ENCODE data around the gene RABGGTA. TPM values are rescaled to one million over a fixed set of nuclear protein-coding genes. Genes with fewer than 3 reads are reported as not detected.

RABGGTA gene
- total and polyA plus RNA-seq, 9 of the 15 experiments (the other 6 are each of a cell fraction or from before 2014, with no cell fraction given): 4.5 to 24.2 (median 15.5) TPM

DNA sequence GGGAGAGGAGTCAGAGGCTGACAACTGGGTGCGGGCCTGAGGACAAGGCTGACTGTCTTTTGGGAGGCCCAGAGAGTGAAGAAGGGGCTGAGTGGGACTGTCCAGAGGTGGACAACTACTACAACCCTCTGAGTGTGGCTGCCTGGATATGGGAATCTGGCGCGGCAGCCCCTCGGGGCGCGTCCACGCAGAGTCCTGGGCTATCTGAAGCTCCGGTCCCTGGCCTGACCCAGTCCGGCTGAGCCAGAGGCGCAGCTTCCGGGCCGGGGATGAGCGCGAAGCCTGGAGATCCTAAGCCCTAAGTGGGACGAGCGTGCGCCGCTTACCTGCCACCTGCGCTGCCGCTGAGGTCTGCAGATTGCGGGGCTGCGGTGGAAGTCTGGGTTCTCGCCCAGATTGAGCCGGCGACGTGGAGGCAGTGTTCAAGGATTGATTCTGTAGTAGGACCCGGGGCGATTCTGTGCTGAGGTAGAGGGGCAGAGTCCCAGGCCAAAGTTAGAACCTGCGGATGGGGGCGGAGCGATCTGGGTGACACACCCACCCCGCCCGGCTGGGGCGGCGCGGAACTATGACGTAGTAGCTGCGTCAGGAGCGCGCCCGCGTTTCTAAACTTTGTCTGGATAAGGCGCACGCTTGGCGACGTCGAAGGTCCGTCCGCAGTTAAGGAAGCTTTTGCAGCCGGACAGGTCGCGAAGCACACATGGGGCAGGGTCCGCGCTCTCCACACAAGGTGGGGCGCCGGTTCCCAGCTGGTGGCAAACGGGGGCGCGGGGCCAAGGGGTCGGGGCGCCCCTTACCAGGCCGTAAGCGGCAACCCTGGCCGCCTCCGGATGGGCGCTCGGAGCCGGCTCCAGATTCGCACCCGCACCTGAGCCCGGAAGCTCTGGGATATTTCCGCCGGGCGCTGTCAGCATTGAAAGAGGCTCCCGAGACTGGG lies 28.1 kb upstream of the RABGGTA start, which contains the start of the genes DHRS1 and NOP9 (continued):
- TF ChIP-seq, protein P1, sequence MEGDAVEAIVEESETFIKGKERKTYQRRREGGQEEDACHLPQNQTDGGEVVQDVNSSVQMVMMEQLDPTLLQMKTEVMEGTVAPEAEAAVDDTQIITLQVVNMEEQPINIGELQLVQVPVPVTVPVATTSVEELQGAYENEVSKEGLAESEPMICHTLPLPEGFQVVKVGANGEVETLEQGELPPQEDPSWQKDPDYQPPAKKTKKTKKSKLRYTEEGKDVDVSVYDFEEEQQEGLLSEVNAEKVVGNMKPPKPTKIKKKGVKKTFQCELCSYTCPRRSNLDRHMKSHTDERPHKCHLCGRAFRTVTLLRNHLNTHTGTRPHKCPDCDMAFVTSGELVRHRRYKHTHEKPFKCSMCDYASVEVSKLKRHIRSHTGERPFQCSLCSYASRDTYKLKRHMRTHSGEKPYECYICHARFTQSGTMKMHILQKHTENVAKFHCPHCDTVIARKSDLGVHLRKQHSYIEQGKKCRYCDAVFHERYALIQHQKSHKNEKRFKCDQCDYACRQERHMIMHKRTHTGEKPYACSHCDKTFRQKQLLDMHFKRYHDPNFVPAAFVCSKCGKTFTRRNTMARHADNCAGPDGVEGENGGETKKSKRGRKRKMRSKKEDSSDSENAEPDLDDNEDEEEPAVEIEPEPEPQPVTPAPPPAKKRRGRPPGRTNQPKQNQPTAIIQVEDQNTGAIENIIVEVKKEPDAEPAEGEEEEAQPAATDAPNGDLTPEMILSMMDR (IDR thresholded peaks at IDR 0.05 in 2 of 3, conservative IDR thresholded peaks at IDR 0.05 in 1 of 3; ENCODE audit: insufficient read depth in 2 of 3, low read depth in 1 of 3, low read length in 3 of 3): no peak
- TF ChIP-seq ZNF77 (CRISPR knock-in tag; IDR thresholded peaks at IDR 0.05) (no peak), ZFP36 (IDR thresholded peaks at IDR 0.05; ENCODE audit: low read depth, low read length, partially characterized antibody) (no peak), HDAC8 (tag; IDR thresholded peaks at IDR 0.05) (no peak), NFIC (IDR thresholded peaks at IDR 0.05) (no peak), BRD9 (IDR thresholded peaks at IDR 0.05; ENCODE audit: low read depth, partially characterized antibody) (no peak), ZNF316 (IDR thresholded peaks at IDR 0.05) (no peak), TOE1 (IDR thresholded peaks at IDR 0.05; ENCODE audit: borderline replicate concordance) (no peak), TOE1 (CRISPR knock-in tag; IDR thresholded peaks at IDR 0.05; ENCODE audit: borderline replicate concordance, low read depth) (no peak), DDX20 (tag; IDR thresholded peaks at IDR 0.05; ENCODE audit: low read depth) (no peak), BCOR (IDR thresholded peaks at IDR 0.05) (no peak), ZNF785 (CRISPR knock-in tag; IDR thresholded peaks at IDR 0.05) (no peak), HNRNPK (IDR thresholded peaks at IDR 0.05; ENCODE audit: low read depth, low read length, poor library complexity, severe bottlenecking) (no peak), XRCC3 (IDR thresholded peaks at IDR 0.05) (no peak), SRF (CRISPR knock-in tag; IDR thresholded peaks at IDR 0.05) (0 out of 4 replicates have a peak, but pooled peaks of 1 of the 2 experiments have one; percentile 28), CBX1 (IDR thresholded peaks at IDR 0.05; ENCODE audit: low read depth) (no peak), EGR1 (conservative IDR thresholded peaks at IDR 0.05) (peak; percentile 19; the same call in 1 of the 2 replicates), MCM5 (IDR thresholded peaks at IDR 0.05; ENCODE audit: low read depth) (no peak)
- TF ChIP-seq, protein P2, sequence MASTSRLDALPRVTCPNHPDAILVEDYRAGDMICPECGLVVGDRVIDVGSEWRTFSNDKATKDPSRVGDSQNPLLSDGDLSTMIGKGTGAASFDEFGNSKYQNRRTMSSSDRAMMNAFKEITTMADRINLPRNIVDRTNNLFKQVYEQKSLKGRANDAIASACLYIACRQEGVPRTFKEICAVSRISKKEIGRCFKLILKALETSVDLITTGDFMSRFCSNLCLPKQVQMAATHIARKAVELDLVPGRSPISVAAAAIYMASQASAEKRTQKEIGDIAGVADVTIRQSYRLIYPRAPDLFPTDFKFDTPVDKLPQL (IDR thresholded peaks at IDR 0.05; ENCODE audit: extremely low read depth, insufficient read length): no peak

All from K562 (cell line).